ENCODE data around the gene IMPA2. TPM values are rescaled to one million over a fixed set of nuclear protein-coding genes. Genes with fewer than 3 reads are reported as not detected.

IMPA2 gene
- total RNA-seq, 1 experiment from 2014 or later, result 37.6 TPM

GRCh38 chr18:12005538-12006487, 24.5 kb downstream of the IMPA2 start:
- ChIA-PET CTCF (no interaction called here), POLR2A (no interaction called here)
- TF ChIP-seq TCF7L2 (IDR thresholded peaks at IDR 0.05; ENCODE audit: low read depth, low read length) (no peak), SIN3A (IDR thresholded peaks at IDR 0.05; ENCODE audit: borderline replicate concordance, insufficient read depth, low read depth, low read length) (no peak), REST (IDR thresholded peaks at IDR 0.05; ENCODE audit: insufficient read depth in 1 of 2, low read depth in 2 of 2, low read length in 1 of 2) (no peak), CTCF (IDR thresholded peaks at IDR 0.05) (no peak), POLR2AphosphoS5 (IDR thresholded peaks at IDR 0.05; ENCODE audit: low read depth, low read length) (no peak)
- no peaks in the 10 kb centered on the region for H3K9me3 ChIP-seq (ENCODE audit: control insufficient read depth, insufficient read depth, low read depth, low read length)
- in situ Hi-C loops (cut with HindIII; ENCODE audit: low pct_unique_long_range_greater_than_20kb, low sequenced_read_pairs) (loop anchor here (25.0 kb wide), 1 partner anchor 94 kb away; the partner anchor contains the start of gene MPPE1), intact Hi-C loops (cut with micrococcal nuclease; ENCODE audit: unreplicated experiment) (no loop called here)
- H3K27me3 ChIP-seq (ENCODE audit: control insufficient read depth, insufficient read depth, low read length), result no peaks in the 10 kb centered on the region
- DNase-seq (ENCODE audit: low read depth, low spot score), result no peak
- no peaks in the 10 kb centered on the region for H3K36me3 ChIP-seq (ENCODE audit: control insufficient read depth, insufficient read depth, low read length)
- H3K4me1 ChIP-seq (ENCODE audit: control insufficient read depth, insufficient read depth, low read length), result no peaks in the 10 kb centered on the region
- H3K27ac ChIP-seq (ENCODE audit: low read length), result no peak overlapping the region
- no TSS peak for BruUV-seq (replicated peaks)
- no peak overlapping the region for H3K4me3 ChIP-seq (ENCODE audit: low read depth in 2 of 2, low read length in 2 of 2)
- ATAC-seq, result no peak

GRCh38 chr18:12006488-12006840, 25.2 kb downstream of the IMPA2 start:
- Histone ChIP-seq H3K9me3 (ENCODE audit: control insufficient read depth, insufficient read depth, low read depth, low read length) (no peaks in the 10 kb centered on the region), H3K36me3 (ENCODE audit: control insufficient read depth, insufficient read depth, low read length) (no peaks in the 10 kb centered on the region), H3K27ac (ENCODE audit: low read length) (no peak overlapping the region), H3K4me1 (ENCODE audit: control insufficient read depth, insufficient read depth, low read length) (no peaks in the 10 kb centered on the region), H3K4me3 (ENCODE audit: low read depth in 2 of 2, low read length in 2 of 2) (no peak overlapping the region), H3K27me3 (ENCODE audit: control insufficient read depth, insufficient read depth, low read length) (no peaks in the 10 kb centered on the region)
- ATAC-seq (no peak), DNase-seq (ENCODE audit: low read depth, low spot score) (no peak)
- in situ Hi-C loops (cut with HindIII; ENCODE audit: low pct_unique_long_range_greater_than_20kb, low sequenced_read_pairs) (loop anchor here (25.0 kb wide), 1 partner anchor 94 kb away; the partner anchor contains the start of gene MPPE1), intact Hi-C loops (cut with micrococcal nuclease; ENCODE audit: unreplicated experiment) (no loop called here)
- ChIA-PET CTCF (no interaction called here), POLR2A (no interaction called here)
- no TSS peak for BruUV-seq (replicated peaks)
- TF ChIP-seq CTCF (IDR thresholded peaks at IDR 0.05) (no peak), REST (IDR thresholded peaks at IDR 0.05; ENCODE audit: insufficient read depth in 1 of 2, low read depth in 2 of 2, low read length in 1 of 2) (no peak), TCF7L2 (IDR thresholded peaks at IDR 0.05; ENCODE audit: low read depth, low read length) (no peak), POLR2AphosphoS5 (IDR thresholded peaks at IDR 0.05; ENCODE audit: low read depth, low read length) (no peak), SIN3A (IDR thresholded peaks at IDR 0.05; ENCODE audit: borderline replicate concordance, insufficient read depth, low read depth, low read length) (no peak)
